DMS 273 (cell line): ENCODE measurements around the gene SAMD4B.
"Not testable (repeated sequence)": the region's sequence is repeated elsewhere in the genome, so short reads cannot be mapped to it uniquely, and the experiment has no call there.

Experiments
- DNase-seq: peaks from one replicate; lab custom pipeline; 2025; ENCODE audit not compliant: unreplicated experiment; lab: John Stamatoyannopoulos, UW

SAMD4B gene

GRCh38 chr19:39310558-39311311 lies 31.5 kb upstream of the SAMD4B start:
- DNase-seq = peak; percentile 32

GRCh38 chr19:39314016-39314728 lies 28.0 kb upstream of the SAMD4B start:
- DNase-seq = no peak

DNA sequence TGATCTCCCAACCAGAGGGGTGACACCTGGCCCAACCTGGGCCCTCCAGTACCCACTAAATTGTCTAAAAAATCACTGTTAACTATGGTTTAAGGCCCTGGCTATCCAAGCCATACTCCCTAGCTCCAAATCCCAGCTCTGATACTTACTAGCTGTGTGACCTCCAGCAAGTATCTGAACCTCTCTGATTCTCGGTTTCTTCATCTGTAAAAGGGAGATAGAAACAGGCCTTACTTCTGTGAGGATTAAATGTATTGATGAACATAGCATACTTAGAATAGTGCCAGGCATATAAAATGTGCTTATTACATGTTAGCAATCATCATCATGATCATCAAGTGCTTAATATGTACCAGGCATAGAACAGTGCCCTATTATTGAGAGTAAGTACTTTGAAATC lies 26.3 kb upstream of the SAMD4B start:
- DNase-seq = no peak

DNA sequence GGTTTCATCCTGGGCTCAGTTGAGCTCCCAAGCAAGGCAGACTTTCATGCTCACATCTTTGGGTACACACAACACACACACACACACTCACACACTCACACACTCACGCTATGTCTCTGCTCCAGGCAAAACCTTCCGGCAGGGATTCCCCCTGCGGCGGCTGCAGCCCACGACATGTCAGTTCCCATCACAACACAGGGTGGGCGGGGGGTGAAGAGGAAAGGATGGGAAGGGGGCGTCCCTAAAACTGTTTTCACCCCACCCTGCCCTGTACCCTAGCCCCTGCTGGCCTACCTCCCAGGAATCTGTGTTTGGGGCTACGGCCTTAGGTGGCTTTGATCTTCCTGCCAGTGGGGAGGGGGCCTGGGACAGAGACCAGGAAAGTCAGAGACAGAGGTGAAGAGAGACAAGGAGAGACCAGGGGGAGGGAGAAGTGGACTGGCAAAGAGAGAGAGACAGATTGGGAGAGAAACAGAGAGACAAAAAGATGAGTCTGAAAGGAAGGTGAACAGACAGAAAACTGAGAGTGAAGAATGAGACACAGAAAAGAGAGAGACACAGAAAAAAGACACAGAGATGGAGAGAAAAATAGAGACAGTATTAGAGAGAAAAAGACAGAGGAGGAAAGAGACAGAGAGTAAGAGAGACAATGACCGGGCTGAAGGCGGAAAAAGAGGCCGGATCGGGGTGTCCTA lies 25.4 kb upstream of the SAMD4B start:
- no peak for DNase-seq

GRCh38 chr19:39317476-39317875 lies 24.7 kb upstream of the SAMD4B start:
- DNase-seq = no peak

DNA sequence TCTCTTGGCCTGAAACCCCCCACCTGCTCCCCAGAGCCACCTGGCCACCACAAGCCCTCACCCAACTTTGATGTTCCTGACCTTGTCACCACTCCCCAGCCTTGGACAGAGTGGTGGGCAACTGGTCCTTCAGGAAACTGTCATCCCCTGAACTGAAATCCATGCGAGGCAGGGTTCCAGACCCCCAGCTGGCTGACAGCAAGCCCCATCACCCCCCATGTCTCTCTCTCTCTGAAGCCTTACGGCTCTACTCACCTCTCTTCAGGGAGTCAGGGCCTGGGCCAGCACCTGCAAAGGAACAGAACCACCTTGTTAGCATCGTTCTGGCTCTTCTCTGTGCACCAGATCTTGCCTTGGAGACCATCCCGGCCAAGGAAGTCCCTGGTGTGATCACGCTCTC lies 24.1 kb upstream of the SAMD4B start:
- no peak for DNase-seq

DNA sequence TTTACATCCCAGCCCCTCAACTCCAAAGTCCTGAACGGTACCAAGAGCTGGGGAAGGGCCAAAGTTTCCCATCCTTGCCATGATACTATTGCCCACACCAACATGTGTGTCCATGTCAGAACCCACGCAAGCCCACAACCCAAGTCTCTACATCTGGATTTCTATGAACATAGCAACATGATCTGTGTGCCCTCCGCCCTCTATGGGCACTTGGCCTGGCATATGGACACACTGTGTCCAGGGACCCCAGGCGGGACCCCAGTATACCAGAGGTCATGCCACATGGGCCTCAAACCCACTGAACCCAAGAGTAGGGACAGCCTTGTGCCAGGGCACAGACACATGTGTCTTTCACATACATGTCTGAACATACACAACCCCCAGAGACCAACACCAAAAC lies 23.5 kb upstream of the SAMD4B start:
- no peak for DNase-seq

GRCh38 chr19:39319098-39319891 lies 22.9 kb upstream of the SAMD4B start:
- no peak for DNase-seq

DNA sequence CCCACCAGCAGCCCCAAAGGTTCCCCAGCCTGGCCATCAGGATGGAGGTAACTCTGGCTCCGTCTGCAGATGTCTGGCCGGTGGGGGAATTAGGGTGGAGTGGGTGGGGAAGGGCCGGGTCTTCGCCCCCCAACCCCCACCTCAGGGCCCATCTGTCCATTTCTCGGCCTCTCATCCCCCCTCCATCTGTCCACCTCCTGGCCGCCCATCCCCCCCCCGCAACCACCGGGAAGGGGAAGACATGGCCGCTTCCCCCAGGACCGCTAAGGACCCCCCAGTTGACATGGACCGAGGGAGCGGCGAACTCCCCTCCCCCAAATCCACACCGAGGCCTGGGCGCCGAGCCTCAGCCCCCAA lies 22.4 kb upstream of the SAMD4B start:
- peak; percentile 75 for DNase-seq

GRCh38 chr19:39321117-39321831 lies 20.9 kb upstream of the SAMD4B start:
- no peak for DNase-seq

- no peak for DNase-seq
Observed at GRCh38 chr19:39321832-39322176, 20.4 kb upstream of the SAMD4B start.

GRCh38 chr19:39324242-39324842 lies 17.9 kb upstream of the SAMD4B start:
- no peak for DNase-seq

DNA sequence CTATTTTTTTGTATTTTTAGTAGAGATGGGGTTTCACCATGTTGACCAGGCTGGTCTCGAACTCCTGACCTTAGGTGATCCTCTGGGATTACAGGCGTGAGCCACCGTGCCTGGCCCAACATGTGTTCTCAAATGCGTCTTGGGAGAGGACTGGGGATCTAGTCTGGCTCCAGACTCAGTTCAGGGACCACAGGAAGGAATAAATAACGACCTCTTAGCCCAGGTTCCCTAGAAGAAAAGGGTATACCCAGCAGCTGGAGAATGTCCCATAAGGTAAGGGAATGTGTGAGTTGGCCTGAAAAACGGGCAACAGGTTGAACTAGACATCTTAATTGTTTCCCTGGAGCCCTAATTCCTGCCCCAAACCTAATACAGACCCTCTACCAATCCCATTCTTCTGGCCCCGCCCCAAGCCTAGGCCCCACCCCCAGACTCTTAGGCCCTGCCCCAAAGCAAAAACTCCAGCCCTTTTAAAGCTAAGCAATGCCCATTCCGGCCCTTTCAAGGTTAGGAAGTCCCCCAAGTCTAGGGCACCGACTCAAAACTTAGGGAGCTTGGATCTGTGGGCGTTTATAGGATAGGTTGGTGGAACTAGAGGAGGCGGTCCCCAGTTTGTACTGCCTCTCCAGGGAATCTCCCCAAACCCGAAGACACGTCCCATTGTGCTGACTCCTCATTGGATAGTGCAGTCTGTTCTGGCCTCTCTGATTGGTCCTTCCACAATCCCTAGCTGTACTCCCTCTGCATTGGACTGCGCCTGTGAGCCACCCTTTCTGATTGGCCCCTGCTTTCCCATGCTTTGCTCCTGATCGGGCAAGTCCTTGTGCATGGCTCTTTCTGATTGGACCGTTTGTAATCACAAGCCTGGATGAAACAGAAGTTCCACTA lies 16.2 kb upstream of the SAMD4B start:
- DNase-seq = peak; percentile 57

DNA sequence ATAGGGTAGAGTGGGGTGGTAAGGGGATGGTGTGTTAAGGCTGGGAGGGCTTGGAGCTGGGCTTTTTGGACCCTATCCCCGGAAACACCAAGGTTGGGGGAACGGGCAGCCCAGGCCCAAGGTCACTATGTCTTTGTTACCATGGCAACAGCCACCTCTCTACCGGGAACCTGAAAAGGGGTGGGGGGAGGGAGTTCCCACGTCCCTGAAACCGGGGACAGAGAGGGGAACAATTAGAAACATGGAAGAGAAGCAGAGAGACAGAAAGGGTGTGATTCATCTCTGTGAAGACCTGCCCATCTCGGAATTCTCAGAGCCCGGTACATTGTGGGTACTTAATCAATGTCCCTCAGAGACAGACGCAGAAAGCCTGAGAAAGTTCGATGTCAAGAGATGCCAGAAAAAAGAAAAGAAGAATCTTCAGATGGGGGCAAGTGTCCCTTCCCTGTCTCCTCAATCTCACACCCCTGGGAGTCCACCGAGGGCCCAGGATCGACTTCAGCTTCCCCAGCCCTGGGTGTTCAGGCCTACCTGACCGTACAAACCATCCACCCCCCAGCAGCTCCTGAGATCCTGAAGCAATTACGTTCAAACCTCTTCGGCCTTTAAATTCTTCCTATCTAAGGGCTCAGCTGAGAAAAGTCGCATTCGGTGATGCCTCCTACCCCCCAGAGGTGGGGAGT lies 14.7 kb upstream of the SAMD4B start:
- no peak for DNase-seq

DNA sequence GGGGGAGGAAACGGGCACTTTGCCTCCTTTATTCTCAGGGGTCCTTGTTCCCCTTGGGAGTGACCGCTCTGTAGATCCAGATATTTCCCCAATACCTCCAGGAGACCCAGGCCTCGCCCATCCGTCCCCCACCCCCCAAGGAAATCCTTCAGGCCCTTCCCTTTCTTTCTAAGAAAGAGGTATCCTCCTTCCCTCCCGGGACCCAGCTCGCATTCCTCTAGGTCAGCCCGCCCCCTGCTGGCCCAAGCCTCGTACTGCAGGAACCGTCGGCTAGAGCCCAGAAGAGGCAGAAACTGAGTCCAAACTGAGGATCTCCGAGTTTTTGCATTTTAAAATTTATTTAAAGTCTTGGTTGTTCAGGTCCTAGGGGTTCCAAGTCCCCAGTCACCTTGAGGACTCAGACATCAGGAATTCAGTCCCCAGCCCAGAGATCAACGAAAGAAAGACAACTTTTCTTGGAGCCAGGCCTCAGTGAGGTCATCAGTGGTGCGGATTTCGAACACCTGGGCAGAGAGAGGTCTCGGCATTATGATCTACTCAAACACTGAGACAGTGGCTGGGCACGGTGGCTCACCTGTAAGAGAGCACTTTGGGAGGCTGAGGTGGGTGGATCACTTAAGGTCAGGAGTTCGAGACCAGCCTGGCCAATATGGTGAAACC lies 14.0 kb upstream of the SAMD4B start:
- peak; percentile 91 for DNase-seq

GRCh38 chr19:39329948-39330347 lies 12.3 kb upstream of the SAMD4B start:
- DNase-seq = no peak

DNA sequence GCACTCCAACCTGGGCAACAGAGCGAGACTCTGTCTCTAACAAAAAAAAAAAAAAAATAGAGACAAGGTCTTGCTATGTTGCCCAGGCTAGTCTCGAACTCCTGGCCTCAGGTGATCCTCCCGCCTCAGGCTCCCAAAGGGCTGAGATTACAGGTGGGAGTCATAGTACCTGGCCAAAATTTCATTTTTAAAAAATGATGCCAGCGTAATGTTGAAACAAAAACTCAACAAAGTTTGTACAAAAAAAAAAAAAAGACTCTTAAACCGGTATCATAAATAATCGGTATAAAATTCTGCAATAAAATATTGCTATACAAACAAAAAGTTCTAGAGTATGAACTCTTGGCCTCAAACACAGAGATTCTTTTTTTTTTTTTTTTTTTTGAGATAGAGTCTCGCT lies 9.9 kb upstream of the SAMD4B start:
- DNase-seq = no peak

- not testable (repeated sequence) for DNase-seq
Observed at GRCh38 chr19:39332738-39333137, 9.5 kb upstream of the SAMD4B start.
